HepG2 (cell line): ENCODE data around the gene REPIN1. TPM values are rescaled to one million over a fixed set of nuclear protein-coding genes. Genes with fewer than 3 reads are reported as not detected.

ENCODE experiments used
- ATAC-seq: fragments of 200-7000 bp; cut with Tn5 transposase; 3 replicates; pipeline ENCODE4 v1.9.1; 2020; ENCODE audit warnings: mild to moderate bottlenecking, moderate library complexity
- BruUV-seq: library from RNA; stranded (reverse); fragments of 400-500 nt; replicated peaks from 2 replicates; lab custom pipeline; 2021; lab: Mats Ljungman, UMichigan
- CTCF ChIA-PET: fragments of 300-600 bp; formaldehyde crosslinking; extraction: SDS; loops from one replicate; lab custom pipeline; 2021; ENCODE audit warnings: low total read pairs, inconsistent platforms, low intra/inter-chr PET ratio; lab: Yijun Ruan, JAX
- POLR2A ChIA-PET: fragments of 350-600 bp; sonication (Branson Sonifier 250); formaldehyde crosslinking; loops from one replicate; lab custom pipeline; 2020; ENCODE audit warnings: antibody characterized with exemption, inconsistent platforms; lab: Yijun Ruan, JAX
- DNase-seq: peaks from one replicate; pipeline ENCODE4 v3.0.0-alpha.2; 2015; ENCODE audit warnings: low spot score
- FAIRE-seq: peaks from 3 replicates; lab custom pipeline; 2011; peaks lifted over from hg19 to GRCh38; lab: Jason Lieb, UNC
- H2AFZ ChIP-seq: one replicate; pipeline ENCODE4 v1.6.1; 2011; ENCODE audit warnings: low read length, inconsistent platforms
- H3K27ac ChIP-seq: fragments of 300-600 bp; 3 replicates; pipeline ENCODE4 v1.8.0; 2011; ENCODE audit warnings: mixed run types, mild to moderate bottlenecking, mixed read lengths, low read length, inconsistent platforms; ENCODE audit not compliant: insufficient read depth; ENCODE audit errors: extremely low read length
- H3K27me3 ChIP-seq, 2 experiments: fragments of 200-600 bp in 1 of 2; 2 replicates in 1 of 2; 3 replicates in 1 of 2; pipeline versions ENCODE4 v1.6.0 to v1.8.0; 2011; ENCODE audit warnings: low read length in 2 of 2, mild to moderate bottlenecking in 2 of 2, moderate library complexity in 2 of 2, inconsistent platforms in 1 of 2; ENCODE audit not compliant: insufficient read depth in 2 of 2, control insufficient read depth in 1 of 2
- H3K36me3 ChIP-seq, 2 experiments: fragments of 200-600 bp in 1 of 2; replicated peaks in 1 of 2; 2 replicates in 1 of 2; 3 replicates in 1 of 2; pipeline versions ENCODE4 v1.5.1 to v1.8.0; 2011; ENCODE audit warnings: low read length in 2 of 2, inconsistent platforms in 1 of 2; ENCODE audit not compliant: insufficient read depth in 2 of 2, control insufficient read depth in 1 of 2
- H3K4me1 ChIP-seq: 2 replicates; pipeline ENCODE4 v1.5.1; 2012; ENCODE audit warnings: low read length, inconsistent platforms; ENCODE audit not compliant: insufficient read depth
- H3K4me2 ChIP-seq: 2 replicates; pipeline ENCODE4 v1.6.0; 2011; ENCODE audit warnings: low read depth, low read length, inconsistent platforms
- H3K4me3 ChIP-seq, 3 experiments: fragments of 200-600 bp in 1 of 3; sonication (generic), shearing (Covaris generic) in 1 of 3; replicated peaks in 1 of 3; 2 replicates each; pipeline ENCODE4 v1.5.1; 2011 to 2016; ENCODE audit warnings: low read length in 3 of 3, inconsistent platforms in 2 of 3, low read depth in 2 of 3, mild to moderate bottlenecking in 2 of 3, control low read depth in 1 of 3, mixed read lengths in 1 of 3; ENCODE audit not compliant: insufficient read depth in 1 of 3
- H3K79me2 ChIP-seq: one replicate; pipeline ENCODE4 v1.6.1; 2011; ENCODE audit warnings: low read length, inconsistent platforms; ENCODE audit not compliant: insufficient read depth
- H3K9ac ChIP-seq: 2 replicates; pipeline ENCODE4 v1.6.0; 2011; ENCODE audit warnings: mild to moderate bottlenecking, low read depth, low read length, inconsistent platforms; ENCODE audit not compliant: insufficient read depth
- H3K9me3 ChIP-seq: 2 replicates; pipeline ENCODE4 v1.5.1; 2012; ENCODE audit warnings: mild to moderate bottlenecking, low read length
- H4K20me1 ChIP-seq: 2 replicates; pipeline ENCODE4 v1.6.0; 2011; ENCODE audit warnings: inconsistent platforms, mild to moderate bottlenecking, low read length, moderate library complexity; ENCODE audit not compliant: insufficient read depth
- DMAP1 ChIP-seq: IDR thresholded peaks from 2 replicates; pipeline ENCODE4 v1.6.1; 2016
- DNMT1 ChIP-seq: sonication (generic); formaldehyde crosslinking; IDR thresholded peaks from 2 replicates; pipeline ENCODE4 v1.5.1; 2020; ENCODE audit warnings: mild to moderate bottlenecking, missing genetic modification reagents
- DRAP1 ChIP-seq: IDR thresholded peaks from 2 replicates; pipeline ENCODE4 v1.6.1; 2016; ENCODE audit warnings: missing genetic modification reagents, missing compliant biosample characterization
- EED ChIP-seq: sonication (generic); formaldehyde crosslinking; IDR thresholded peaks from 2 replicates; pipeline ENCODE4 v1.5.0; 2020; ENCODE audit warnings: mild to moderate bottlenecking, missing genetic modification reagents
- HNF4G ChIP-seq, 2 experiments: sonication (generic) in 1 of 2; formaldehyde crosslinking in 1 of 2; IDR thresholded peaks; 2 replicates each; pipeline versions ENCODE4 v1.4.0 to v1.6.1; 2011 to 2020; ENCODE audit warnings: borderline replicate concordance in 2 of 2, low read depth in 2 of 2, mild to moderate bottlenecking in 2 of 2, low read length in 1 of 2, missing genetic modification reagents in 1 of 2, moderate library complexity in 1 of 2
- KLF9 ChIP-seq: IDR thresholded peaks from 2 replicates; pipeline ENCODE4 v1.6.1; 2016; ENCODE audit warnings: low read depth
- KMT2B ChIP-seq: IDR thresholded peaks from 2 replicates; pipeline ENCODE4 v1.6.1; 2016; ENCODE audit warnings: missing genetic modification reagents, missing compliant biosample characterization
- MEIS2 ChIP-seq: sonication (generic); formaldehyde crosslinking; IDR thresholded peaks from 2 replicates; pipeline ENCODE4 v1.9.0; 2021; ENCODE audit warnings: mild to moderate bottlenecking, missing genetic modification reagents
- MYC ChIP-seq: sonication (generic); formaldehyde crosslinking; IDR thresholded peaks from 2 replicates; pipeline ENCODE4 v1.9.0; 2021; ENCODE audit warnings: missing genetic modification reagents, borderline replicate concordance
- NR0B2 ChIP-seq: sonication (generic); formaldehyde crosslinking; IDR thresholded peaks from 2 replicates; pipeline ENCODE4 v1.4.0; 2020; ENCODE audit warnings: mild to moderate bottlenecking, missing genetic modification reagents
- REST ChIP-seq, 2 experiments: IDR thresholded peaks; 2 replicates each; pipeline ENCODE4 v1.6.1; 2011 to 2012; ENCODE audit warnings: low read length in 2 of 2, borderline replicate concordance in 1 of 2, low read depth in 1 of 2, mild to moderate bottlenecking in 1 of 2, moderate library complexity in 1 of 2
- RFX5 ChIP-seq: IDR thresholded peaks from 2 replicates; pipeline ENCODE4 v1.6.1; 2011; ENCODE audit warnings: low read depth, low read length, improper control_type of control experiment
- SMAD9 ChIP-seq: sonication (generic); formaldehyde crosslinking; IDR thresholded peaks from 2 replicates; pipeline ENCODE4 v1.5.1; 2020; ENCODE audit warnings: mild to moderate bottlenecking, missing genetic modification reagents
- TCF7L2 ChIP-seq: IDR thresholded peaks from 2 replicates; pipeline ENCODE4 v1.6.1; 2011; ENCODE audit warnings: mild to moderate bottlenecking, low read depth, low read length, moderate library complexity
- TFAP4 ChIP-seq: sonication (generic); IDR thresholded peaks from 2 replicates; pipeline ENCODE4 v1.6.1; 2016; ENCODE audit warnings: low read depth, borderline replicate concordance
- ZNF20 ChIP-seq: sonication (generic); formaldehyde crosslinking; IDR thresholded peaks from 2 replicates; pipeline ENCODE4 v1.4.0; 2020; ENCODE audit warnings: mild to moderate bottlenecking, moderate library complexity, missing genetic modification reagents
- ZNF574 ChIP-seq: sonication (generic); formaldehyde crosslinking; IDR thresholded peaks from 2 replicates; pipeline ENCODE4 v1.4.0; 2020; ENCODE audit warnings: missing genetic modification reagents
- ZNF652 ChIP-seq: IDR thresholded peaks from 2 replicates; pipeline ENCODE4 v1.6.1; 2016; ENCODE audit warnings: low read depth, borderline replicate concordance
- WGBS: methylation state at CpG from one replicate; pipeline ENCODE4 v1.1.6; 2017; ENCODE audit warnings: low lambda C conversion rate; 5-methylcytosine and 5-hydroxymethylcytosine counted together
- in situ Hi-C: cut with HindIII; loops from 2 replicates; pipeline ENCODE4 v1.10.0; 2017; ENCODE audit warnings: low pct_unique_long_range_greater_than_20kb; ENCODE audit not compliant: extremely low pct_ligation_motif_present
- intact Hi-C: fragments of 100-400 bp; cut with micrococcal nuclease; formaldehyde crosslinking; loops from one replicate; pipeline ENCODE4 v1.10.0; 2022; ENCODE audit not compliant: unreplicated experiment
- polyA plus RNA-seq, 8 experiments: library from polyadenylated mRNA; depleted of rRNA in 3 of 8; stranded (reverse) in 7 of 8; unstranded in 1 of 8; fragments of >200 nt; fragmentation: Illumina TruSeq in 4 of 8; extraction: Trizol in 4 of 8; gene quantifications; 2 replicates each; pipeline versions ENCODE4 v1.2.1 to v1.2.3, GENCODE V29; 2011 to 2016; ENCODE audit warnings: low read depth in 4 of 8, missing spikeins in 1 of 8, mixed read lengths in 1 of 8; ENCODE audit not compliant: insufficient read depth in 1 of 8
- total RNA-seq, 5 experiments: library from RNA; depleted of rRNA; stranded (reverse); fragments of >200 nt; fragmentation: Illumina TruSeq; extraction: Trizol; gene quantifications; 2 replicates each; pipeline ENCODE4 v1.2.3, GENCODE V29; 2016; ENCODE audit warnings: low read depth in 1 of 5

REPIN1 gene
- total and polyA plus RNA-seq, 2 of the 13 experiments (the other 11 are each of a cell fraction or from before 2014, with no cell fraction given) = 69.9 to 108 TPM

- H3K9ac ChIP-seq = no peak overlapping the region
- H3K4me1 ChIP-seq = peaks cover 36% of the 10 kb centered on the region
- no peaks in the 10 kb centered on the region for H3K36me3 ChIP-seq
- 85% methylated on average over 4 of the region's 4 CpGs for WGBS
- H3K79me2 ChIP-seq = no peaks in the 10 kb centered on the region
- no peak for ATAC-seq
- no peaks in the 10 kb centered on the region for H3K27me3 ChIP-seq
- no peaks in the 10 kb centered on the region for H3K9me3 ChIP-seq
- ChIA-PET POLR2A (interaction anchor here (0.7 to 1.0 kb wide), 2 partner anchors 20 to 23 kb away, joined by 3 read pairs; no protein-coding TSS in a partner anchor), CTCF (no interaction called here)
- in situ Hi-C loops (no loop called here), intact Hi-C loops (no loop called here)
- no peak overlapping the region for H2AFZ ChIP-seq
- no peak overlapping the region for H3K27ac ChIP-seq
- no peak for FAIRE-seq
- no peaks in the 10 kb centered on the region for H4K20me1 ChIP-seq
- DNase-seq = no peak
- no TSS peak for BruUV-seq
- no peak overlapping the region for H3K4me3 ChIP-seq
- H3K4me2 ChIP-seq = no peak overlapping the region
- TF ChIP-seq ZNF20 (no peak), ZNF652 (no peak), ZNF574 (no peak), NR0B2 (no peak), KMT2B (CRISPR knock-in tag) (no peak), SMAD9 (CRISPR knock-in tag) (no peak), EED (no peak), HNF4G (IDR thresholded peaks at IDR 0.05; ENCODE audit: borderline replicate concordance, low read depth, low read length) (no peak), HNF4G (CRISPR knock-in tag; IDR thresholded peaks at IDR 0.05; ENCODE audit: borderline replicate concordance, low read depth) (no peak), REST (IDR thresholded peaks at IDR 0.05; ENCODE audit: borderline replicate concordance in 1 of 2, low read depth in 1 of 2, low read length in 2 of 2) (no peak), DNMT1 (no peak), DMAP1 (CRISPR knock-in tag) (no peak), MYC (no peak), TFAP4 (no peak), TCF7L2 (no peak), KLF9 (no peak), RFX5 (no peak), MEIS2 (CRISPR knock-in tag) (no peak), DRAP1 (CRISPR knock-in tag) (no peak)
These were observed 5.3 kb upstream of the REPIN1 start for GRCh38 chr7:150363370-150363769.
